Erythroblast (primary cell): Measurements from ENCODE around the gene ZSWIM7.

Source experiments
- GATA1 ChIP-seq: IDR thresholded peaks from 2 replicates; pipeline ENCODE4 v1.6.1; 2011; ENCODE audit warnings: low read depth, mild to moderate bottlenecking, control low read depth, low read length, moderate library complexity
- POLR2A ChIP-seq: IDR thresholded peaks from 2 replicates; pipeline ENCODE4 v1.6.1; 2011; ENCODE audit warnings: mild to moderate bottlenecking, low read length

- TF ChIP-seq POLR2A (no peak), GATA1 (no peak)
Measured at GRCh38 chr17:16037636-16038035, 38.1 kb upstream of the ZSWIM7 start.
